GM12865 (cell line): ENCODE measurements around the gene CST8.

ENCODE experiments used
- DNase-seq: peaks from one replicate; pipeline ENCODE4 v3.0.0; 2010; ENCODE audit warnings: low read depth
- H3K4me3 ChIP-seq: 2 replicates; pipeline ENCODE4 v1.5.1; 2011; ENCODE audit warnings: mild to moderate bottlenecking, low read depth, low read length, control low read depth
- CTCF ChIP-seq: IDR thresholded peaks from 2 replicates; pipeline ENCODE4 v1.5.1; 2011; ENCODE audit warnings: low read length, control low read depth, low read depth, inconsistent platforms; ENCODE audit not compliant: insufficient read depth; ENCODE audit errors: missing control alignments

CST8 gene

GRCh38 chr20:23490817-23491216 lies at the start of gene CST8:
CST8 (plus strand) TSS chr20:23491117; CDS start chr20:23491668, 551 bp downstream.
- no peak for DNase-seq
- H3K4me3 ChIP-seq, result no peak within 1 kb of the TSS
- TF ChIP-seq CTCF, result no peak

GRCh38 chr20:23441850-23442313 lies 49.0 kb upstream of the CST8 start:
- DNase-seq, result peak; percentile 78
- TF ChIP-seq CTCF, result peak; percentile 85
- H3K4me3 ChIP-seq, result no peak overlapping the region

- no peak for TF ChIP-seq CTCF
- DNase-seq, result no peak
- no peak overlapping the region for H3K4me3 ChIP-seq
Observed at GRCh38 chr20:23442436-23442835, 48.5 kb upstream of the CST8 start.

GRCh38 chr20:23444859-23445258 lies 46.1 kb upstream of the CST8 start:
- no peak for DNase-seq
- H3K4me3 ChIP-seq, result no peak overlapping the region
- TF ChIP-seq CTCF, result no peak

GRCh38 chr20:23445596-23446217 lies 45.2 kb upstream of the CST8 start:
- H3K4me3 ChIP-seq, result no peak overlapping the region
- TF ChIP-seq CTCF, result no peak
- no peak for DNase-seq

GRCh38 chr20:23446505-23446904 lies 44.4 kb upstream of the CST8 start:
- peak; percentile 59 for DNase-seq
- peak; percentile 64 for TF ChIP-seq CTCF
- H3K4me3 ChIP-seq, result no peak overlapping the region

GRCh38 chr20:23448167-23448566 lies 42.8 kb upstream of the CST8 start:
- no peak for TF ChIP-seq CTCF
- DNase-seq, result no peak
- H3K4me3 ChIP-seq, result no peak overlapping the region
